RWPE2 (cell line): Measurements from ENCODE around the gene RIPK4.
A peak's percentile ranks its signal among the peaks of the same experiment; 100 is the strongest.
"Not testable (repeated sequence)": the region's sequence is repeated elsewhere in the genome, so short reads cannot be mapped to it uniquely, and the experiment has no call there.

Experiments used
- ATAC-seq: fragments of 200-7000 bp; cut with Tn5 transposase; 3 replicates; pipeline ENCODE4 v1.9.1; 2021; ENCODE audit warnings: low read depth
- DNase-seq: peaks from one replicate; pipeline ENCODE4 v3.0.0-alpha.2; 2020; ENCODE audit warnings: low spot score
- H3K27ac ChIP-seq: fragments of 450-650 bp; 2 replicates; pipeline ENCODE4 v1.5.1; 2017; ENCODE audit warnings: mild to moderate bottlenecking; ENCODE audit not compliant: poor library complexity, severe bottlenecking
- H3K27me3 ChIP-seq: fragments of 250-450 bp; sonication (Bioruptor Pico); 2 replicates; pipeline ENCODE4 v1.5.1; 2021; ENCODE audit warnings: mild to moderate bottlenecking, moderate library complexity; ENCODE audit not compliant: insufficient read depth, poor library complexity, severe bottlenecking
- H3K36me3 ChIP-seq: fragments of 250-450 bp; sonication (Bioruptor Pico); 2 replicates; pipeline ENCODE4 v1.5.1; 2020; ENCODE audit warnings: low read depth, mild to moderate bottlenecking, moderate library complexity
- H3K4me1 ChIP-seq: fragments of 250-450 bp; sonication (Bioruptor Pico); 2 replicates; pipeline ENCODE4 v1.5.1; 2021; ENCODE audit warnings: mild to moderate bottlenecking, moderate library complexity; ENCODE audit not compliant: insufficient read depth, poor library complexity, severe bottlenecking
- H3K4me3 ChIP-seq: fragments of 250-450 bp; sonication (Bioruptor Pico); 2 replicates; pipeline ENCODE4 v1.5.1; 2021; ENCODE audit warnings: mild to moderate bottlenecking, moderate library complexity; ENCODE audit not compliant: severe bottlenecking
- H3K9me3 ChIP-seq: fragments of 250-450 bp; sonication (Bioruptor Pico); 2 replicates; pipeline ENCODE4 v1.5.1; 2021; ENCODE audit warnings: mild to moderate bottlenecking, moderate library complexity; ENCODE audit not compliant: severe bottlenecking
- TF ChIP-seq, protein P1 (sequence below): fragments of 450-650 bp; IDR thresholded peaks from one replicate; pipeline ENCODE4 v1.5.1; 2017; ENCODE audit warnings: mild to moderate bottlenecking, moderate library complexity; ENCODE audit not compliant: poor library complexity, severe bottlenecking

Gene RIPK4

DNA sequence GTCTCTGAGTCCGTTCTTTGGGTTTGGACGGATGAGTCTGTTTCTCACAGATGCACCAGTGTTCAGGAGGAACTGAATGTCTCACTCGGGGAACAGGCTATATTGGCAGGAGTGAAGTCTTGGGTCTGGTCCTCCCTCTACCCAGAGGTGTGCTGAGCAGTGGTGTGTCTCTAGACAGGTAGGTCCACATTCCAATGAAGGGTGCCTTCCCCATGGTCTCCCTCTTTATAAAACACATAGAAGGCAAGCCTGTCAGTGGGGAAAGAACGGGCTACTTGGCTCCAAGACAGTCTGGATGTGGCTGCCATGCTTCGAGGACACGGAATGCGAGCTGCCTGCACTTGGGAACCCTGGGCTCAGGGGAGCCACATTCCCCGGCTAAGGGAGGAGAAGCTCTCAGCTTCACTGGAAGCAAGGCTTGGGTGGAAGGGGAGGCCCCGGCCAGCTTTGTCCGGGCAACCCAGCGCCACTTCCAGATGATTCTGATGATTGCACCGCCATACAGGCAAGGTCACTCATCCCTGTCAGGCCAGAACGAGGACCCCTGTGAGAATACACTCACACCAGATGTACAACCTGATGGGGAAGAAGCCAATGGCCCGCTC is 29.7 kb upstream of the RIPK4 start:
- Histone ChIP-seq H3K4me3 (no peak overlapping the region), H3K4me1 (no peaks in the 10 kb centered on the region), H3K27ac (no peak overlapping the region), H3K27me3 (no peaks in the 10 kb centered on the region), H3K9me3 (no peaks in the 10 kb centered on the region), H3K36me3 (peaks cover 34% of the 10 kb centered on the region)
- ATAC-seq (no peak), DNase-seq (no peak)
- TF ChIP-seq, protein P1, sequence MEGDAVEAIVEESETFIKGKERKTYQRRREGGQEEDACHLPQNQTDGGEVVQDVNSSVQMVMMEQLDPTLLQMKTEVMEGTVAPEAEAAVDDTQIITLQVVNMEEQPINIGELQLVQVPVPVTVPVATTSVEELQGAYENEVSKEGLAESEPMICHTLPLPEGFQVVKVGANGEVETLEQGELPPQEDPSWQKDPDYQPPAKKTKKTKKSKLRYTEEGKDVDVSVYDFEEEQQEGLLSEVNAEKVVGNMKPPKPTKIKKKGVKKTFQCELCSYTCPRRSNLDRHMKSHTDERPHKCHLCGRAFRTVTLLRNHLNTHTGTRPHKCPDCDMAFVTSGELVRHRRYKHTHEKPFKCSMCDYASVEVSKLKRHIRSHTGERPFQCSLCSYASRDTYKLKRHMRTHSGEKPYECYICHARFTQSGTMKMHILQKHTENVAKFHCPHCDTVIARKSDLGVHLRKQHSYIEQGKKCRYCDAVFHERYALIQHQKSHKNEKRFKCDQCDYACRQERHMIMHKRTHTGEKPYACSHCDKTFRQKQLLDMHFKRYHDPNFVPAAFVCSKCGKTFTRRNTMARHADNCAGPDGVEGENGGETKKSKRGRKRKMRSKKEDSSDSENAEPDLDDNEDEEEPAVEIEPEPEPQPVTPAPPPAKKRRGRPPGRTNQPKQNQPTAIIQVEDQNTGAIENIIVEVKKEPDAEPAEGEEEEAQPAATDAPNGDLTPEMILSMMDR, result no peak

DNA sequence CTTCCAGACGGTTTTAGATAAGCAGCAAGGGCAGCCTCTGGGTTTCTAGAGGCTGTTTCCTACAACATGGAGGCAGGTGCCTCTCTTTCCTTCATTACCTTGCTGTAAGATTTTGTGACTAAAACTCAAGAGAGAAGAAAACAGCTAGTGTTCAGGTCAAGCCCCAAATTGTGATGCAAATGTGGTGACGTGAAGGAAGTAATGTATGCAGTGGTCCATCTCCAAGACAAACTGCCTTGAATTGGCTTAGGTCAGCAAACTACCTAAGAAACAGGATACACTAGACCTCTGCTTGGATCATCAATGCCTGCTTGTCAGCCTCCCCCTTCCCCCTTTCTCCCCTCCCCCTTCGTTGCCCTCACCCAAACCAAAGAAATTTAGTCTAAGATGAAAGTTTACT is 28.9 kb upstream of the RIPK4 start:
- Histone ChIP-seq H3K4me1 (no peaks in the 10 kb centered on the region), H3K4me3 (no peak overlapping the region), H3K36me3 (peaks cover 26% of the 10 kb centered on the region), H3K27ac (no peak overlapping the region), H3K27me3 (no peaks in the 10 kb centered on the region), H3K9me3 (no peaks in the 10 kb centered on the region)
- ATAC-seq, result no peak
- TF ChIP-seq, protein P1, result no peak
- no peak for DNase-seq

DNA sequence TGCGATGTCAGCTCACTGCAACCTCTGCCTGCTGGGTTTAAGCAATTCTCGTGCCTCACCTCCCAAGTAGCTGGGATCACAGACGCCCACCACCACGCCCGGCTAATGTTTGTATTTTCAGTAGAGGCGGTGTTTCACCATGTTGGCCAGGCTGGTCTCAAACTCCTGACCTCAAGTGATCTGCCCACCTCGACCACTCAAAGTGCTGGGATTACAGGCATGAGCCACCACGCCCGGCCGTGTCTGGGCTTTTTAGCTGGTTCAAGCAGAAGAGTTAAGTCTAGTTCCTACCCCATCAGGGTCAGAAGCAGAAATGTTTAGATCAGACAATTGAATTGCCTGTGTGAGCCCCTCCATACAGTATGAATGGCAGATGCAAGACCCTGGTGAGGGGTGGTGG is 27.7 kb upstream of the RIPK4 start:
- no peak for ATAC-seq
- Histone ChIP-seq H3K27me3 (no peaks in the 10 kb centered on the region), H3K9me3 (no peaks in the 10 kb centered on the region), H3K4me3 (no peak overlapping the region), H3K27ac (no peak overlapping the region), H3K4me1 (no peaks in the 10 kb centered on the region), H3K36me3 (peaks cover 14% of the 10 kb centered on the region)
- TF ChIP-seq, protein P1, result no peak
- no peak for DNase-seq

DNA sequence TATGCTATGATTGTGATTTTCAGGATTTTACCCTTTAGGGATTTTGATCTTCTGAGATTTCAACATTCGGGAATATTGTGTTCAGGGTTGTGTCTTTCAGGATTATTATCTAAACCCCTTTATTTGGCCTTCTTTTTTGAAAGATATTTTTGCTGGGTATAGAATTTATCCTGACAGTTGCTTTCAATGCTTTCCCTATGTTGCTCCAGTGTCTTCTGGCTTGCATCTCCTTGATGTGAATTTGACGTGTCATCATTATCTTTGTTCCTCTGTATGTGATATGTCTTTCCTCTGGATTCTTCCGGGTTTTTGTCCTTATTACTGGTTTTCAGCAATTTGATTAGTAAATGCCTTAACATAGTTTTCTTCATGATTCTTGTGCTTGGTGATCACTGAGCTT is 25.9 kb upstream of the RIPK4 start:
- no peak for ATAC-seq
- DNase-seq, result no peak
- H3K27me3 ChIP-seq, result no peaks in the 10 kb centered on the region
- no peak overlapping the region for H3K27ac ChIP-seq
- TF ChIP-seq, protein P1, result no peak
- H3K4me3 ChIP-seq, result no peak overlapping the region
- H3K4me1 ChIP-seq, result no peaks in the 10 kb centered on the region
- H3K9me3 ChIP-seq, result no peaks in the 10 kb centered on the region
- no peaks in the 10 kb centered on the region for H3K36me3 ChIP-seq

DNA sequence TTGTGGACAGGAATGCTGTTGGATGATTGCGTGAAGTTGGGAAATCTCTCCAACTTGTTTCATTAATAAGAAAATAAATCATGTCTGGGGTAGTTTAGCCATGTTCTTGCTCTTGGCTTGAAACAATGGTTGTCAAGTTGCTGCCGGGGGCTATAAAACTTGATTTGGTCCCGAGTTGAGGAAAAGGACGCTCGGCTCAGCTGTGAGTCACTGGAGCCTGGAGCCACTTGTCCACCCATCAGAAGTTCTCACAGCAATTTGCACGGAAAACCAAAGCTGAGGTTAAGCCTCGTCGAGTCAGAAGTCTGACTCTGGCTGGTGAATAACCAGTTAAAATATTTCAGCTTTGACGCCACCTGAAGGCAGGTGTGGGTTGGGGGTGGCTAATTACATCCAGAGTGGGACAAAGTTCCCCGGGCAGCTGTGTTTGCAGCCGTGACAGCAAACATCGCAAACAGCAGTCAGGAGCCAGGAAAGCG is 19.7 kb upstream of the RIPK4 start:
- H3K4me1 ChIP-seq, result peaks cover 40% of the 10 kb centered on the region
- peak; percentile 74 for ATAC-seq

DNA sequence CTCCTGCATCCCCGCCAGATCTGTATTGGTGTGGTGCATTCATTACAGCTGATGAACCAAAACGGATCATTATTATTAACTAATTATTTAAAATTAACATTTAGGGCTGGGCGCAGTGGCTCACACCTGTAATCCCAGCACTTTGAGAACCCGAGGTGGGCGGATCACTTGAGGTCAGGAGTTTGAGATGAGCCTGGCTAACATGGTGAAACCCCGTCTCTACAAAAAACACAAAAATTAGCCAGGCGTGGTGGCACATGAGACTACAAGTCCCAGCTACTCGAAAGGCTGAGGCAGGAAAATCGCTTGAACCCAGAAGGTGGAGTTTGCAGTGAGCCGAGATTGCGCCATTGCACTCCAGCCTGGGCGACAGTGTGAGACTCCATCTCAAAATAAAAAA is 18.4 kb upstream of the RIPK4 start:
- peak overlapping the region; percentile 88 for H3K27ac ChIP-seq

More for the DNA sequence above, 19.7 kb upstream of the RIPK4 start:
- peak; percentile 94 for DNase-seq
- no peak overlapping the region for H3K4me3 ChIP-seq
- no peaks in the 10 kb centered on the region for H3K27me3 ChIP-seq
- no peaks in the 10 kb centered on the region for H3K9me3 ChIP-seq
- TF ChIP-seq, protein P1, result no peak
- peak overlapping the region; percentile 88 for H3K27ac ChIP-seq
- no peaks in the 10 kb centered on the region for H3K36me3 ChIP-seq

More for the DNA sequence above, 18.4 kb upstream of the RIPK4 start:
- H3K4me3 ChIP-seq, H3K36me3 ChIP-seq, ATAC-seq, H3K9me3 ChIP-seq, DNase-seq, H3K27me3 ChIP-seq: not testable (repeated sequence)
- H3K4me1 ChIP-seq, result peaks cover 40% of the 10 kb centered on the region
